ENCODE measurements around the gene ARHGAP24.

Gene ARHGAP24

GRCh38 chr4:85579942-85580341 lies 105.0 kb downstream of the ARHGAP24 start:
- no peak for DNase-seq (ENCODE audit: low read depth, low spot score)
- TF ChIP-seq, protein P1, sequence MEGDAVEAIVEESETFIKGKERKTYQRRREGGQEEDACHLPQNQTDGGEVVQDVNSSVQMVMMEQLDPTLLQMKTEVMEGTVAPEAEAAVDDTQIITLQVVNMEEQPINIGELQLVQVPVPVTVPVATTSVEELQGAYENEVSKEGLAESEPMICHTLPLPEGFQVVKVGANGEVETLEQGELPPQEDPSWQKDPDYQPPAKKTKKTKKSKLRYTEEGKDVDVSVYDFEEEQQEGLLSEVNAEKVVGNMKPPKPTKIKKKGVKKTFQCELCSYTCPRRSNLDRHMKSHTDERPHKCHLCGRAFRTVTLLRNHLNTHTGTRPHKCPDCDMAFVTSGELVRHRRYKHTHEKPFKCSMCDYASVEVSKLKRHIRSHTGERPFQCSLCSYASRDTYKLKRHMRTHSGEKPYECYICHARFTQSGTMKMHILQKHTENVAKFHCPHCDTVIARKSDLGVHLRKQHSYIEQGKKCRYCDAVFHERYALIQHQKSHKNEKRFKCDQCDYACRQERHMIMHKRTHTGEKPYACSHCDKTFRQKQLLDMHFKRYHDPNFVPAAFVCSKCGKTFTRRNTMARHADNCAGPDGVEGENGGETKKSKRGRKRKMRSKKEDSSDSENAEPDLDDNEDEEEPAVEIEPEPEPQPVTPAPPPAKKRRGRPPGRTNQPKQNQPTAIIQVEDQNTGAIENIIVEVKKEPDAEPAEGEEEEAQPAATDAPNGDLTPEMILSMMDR (IDR thresholded peaks at IDR 0.05; ENCODE audit: insufficient read depth, low read length, missing control alignments): no peak
- no peak overlapping the region for H3K4me3 ChIP-seq (ENCODE audit: low read depth, low read length)
- ChIA-PET CTCF (no interaction called here), POLR2A (no interaction called here)

DNA sequence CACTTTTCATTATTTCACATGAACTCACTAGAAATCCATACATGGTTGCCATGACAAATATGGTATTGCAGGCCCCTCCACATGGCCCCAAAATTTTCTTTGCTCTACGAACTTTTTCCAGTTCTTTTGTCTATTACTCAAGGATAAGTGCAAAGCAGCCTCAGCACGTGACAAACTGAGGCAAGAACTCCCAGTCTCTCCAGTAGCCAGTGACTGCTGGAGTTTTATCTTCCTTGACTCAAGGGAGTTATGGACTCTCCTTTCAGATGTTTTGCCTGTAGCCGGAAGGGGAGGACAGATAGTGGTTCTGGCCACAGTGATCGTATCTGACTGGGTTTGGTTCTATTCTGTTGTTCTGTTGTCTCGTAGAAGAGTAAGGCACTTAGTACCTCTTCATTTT lies 105.5 kb downstream of the ARHGAP24 start:
- no peak overlapping the region for H3K4me3 ChIP-seq (ENCODE audit: low read depth, low read length)
- ChIA-PET POLR2A (no interaction called here), CTCF (no interaction called here)
- TF ChIP-seq, protein P1 (IDR thresholded peaks at IDR 0.05; ENCODE audit: insufficient read depth, low read length, missing control alignments): no peak
- no peak for DNase-seq (ENCODE audit: low read depth, low spot score)

- TF ChIP-seq, protein P1 (IDR thresholded peaks at IDR 0.05; ENCODE audit: insufficient read depth, low read length, missing control alignments): no peak
Observed at GRCh38 chr4:85587952-85588351, 113.0 kb downstream of the ARHGAP24 start.

DNA sequence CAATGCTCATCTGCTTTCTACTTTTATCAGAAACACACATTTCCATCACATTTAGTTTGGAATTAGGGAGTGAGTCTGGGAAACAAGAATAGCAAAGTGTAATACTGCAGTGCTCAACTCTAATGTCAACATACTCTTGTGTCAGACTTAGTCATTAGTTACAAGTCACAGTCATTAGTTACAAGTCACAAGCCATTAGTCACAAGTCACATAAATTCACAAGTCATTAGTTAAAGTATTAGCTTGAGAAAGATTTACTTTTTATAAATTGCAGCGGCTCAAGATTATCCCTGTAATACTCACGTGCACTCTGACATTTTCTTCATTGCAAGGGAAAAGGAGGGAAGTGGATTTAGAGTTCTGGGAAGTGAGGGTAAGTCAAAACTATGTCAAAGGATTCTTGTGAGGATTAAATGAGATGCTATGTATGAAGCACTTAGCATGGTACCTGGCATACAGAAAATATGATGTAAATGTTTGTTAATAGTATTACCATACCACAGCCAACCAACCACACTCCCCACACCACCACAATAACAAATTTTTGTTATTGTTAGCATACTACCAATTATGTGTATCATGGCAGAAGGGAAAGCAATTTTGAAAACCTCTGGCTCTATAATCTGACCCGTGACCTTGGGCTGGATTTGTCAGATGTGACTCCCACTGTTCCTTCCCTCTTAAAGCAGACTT lies 116.6 kb downstream of the ARHGAP24 start:
- CTCF ChIA-PET: no interaction called here

More at GRCh38 chr4:85587952-85588351, 113.0 kb downstream of the ARHGAP24 start:
- CTCF ChIA-PET: no interaction called here
- H3K4me3 ChIP-seq (ENCODE audit: low read depth, low read length): no peak overlapping the region
- DNase-seq (ENCODE audit: low read depth, low spot score): no peak
- POLR2A ChIA-PET: no interaction called here

DNA sequence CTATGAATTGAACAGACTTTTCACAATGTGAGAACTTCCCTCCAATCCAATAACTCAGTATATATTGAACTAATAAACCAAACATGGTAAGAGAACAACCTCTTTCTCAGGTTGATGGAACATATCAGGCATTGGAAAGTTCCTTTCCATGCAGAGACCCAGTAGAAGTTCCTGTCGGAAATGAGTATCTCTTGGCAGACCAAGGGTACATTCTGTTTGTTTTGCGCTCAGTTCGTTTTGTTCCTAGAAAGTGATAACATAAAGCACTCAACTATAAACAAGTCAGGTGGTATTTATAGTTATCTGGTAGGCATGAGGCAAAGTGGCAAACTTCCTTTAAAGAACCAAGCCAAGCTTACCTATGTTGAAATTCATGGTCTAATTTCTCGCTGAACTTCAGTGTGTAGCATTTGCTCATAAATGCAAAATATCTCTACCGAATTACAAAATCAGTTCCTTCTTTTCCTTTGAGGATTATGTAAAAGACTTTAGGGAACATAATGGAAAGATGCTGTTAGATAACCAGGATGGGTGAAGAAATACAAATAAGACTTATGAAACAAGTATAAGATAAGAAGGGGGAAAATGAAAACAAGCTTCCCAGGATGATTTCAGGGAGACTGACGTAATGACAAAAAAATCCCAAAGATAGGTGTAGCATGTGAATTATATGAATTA lies 120.3 kb downstream of the ARHGAP24 start:
- POLR2A ChIA-PET: no interaction called here
- no peak for DNase-seq (ENCODE audit: low read depth, low spot score)
- CTCF ChIA-PET: interaction anchor here (1.1 kb wide), 1 partner anchor 10 kb away, joined by 3 read pairs; no protein-coding TSS in a partner anchor
- no peak overlapping the region for H3K4me3 ChIP-seq (ENCODE audit: low read depth, low read length)
- TF ChIP-seq, protein P1 (IDR thresholded peaks at IDR 0.05; ENCODE audit: insufficient read depth, low read length, missing control alignments): no peak

More for the DNA sequence above, 116.6 kb downstream of the ARHGAP24 start:
- no peak overlapping the region for H3K4me3 ChIP-seq (ENCODE audit: low read depth, low read length)
- TF ChIP-seq, protein P1 (IDR thresholded peaks at IDR 0.05; ENCODE audit: insufficient read depth, low read length, missing control alignments): no peak
- POLR2A ChIA-PET: no interaction called here
- DNase-seq (ENCODE audit: low read depth, low spot score): no peak

DNA sequence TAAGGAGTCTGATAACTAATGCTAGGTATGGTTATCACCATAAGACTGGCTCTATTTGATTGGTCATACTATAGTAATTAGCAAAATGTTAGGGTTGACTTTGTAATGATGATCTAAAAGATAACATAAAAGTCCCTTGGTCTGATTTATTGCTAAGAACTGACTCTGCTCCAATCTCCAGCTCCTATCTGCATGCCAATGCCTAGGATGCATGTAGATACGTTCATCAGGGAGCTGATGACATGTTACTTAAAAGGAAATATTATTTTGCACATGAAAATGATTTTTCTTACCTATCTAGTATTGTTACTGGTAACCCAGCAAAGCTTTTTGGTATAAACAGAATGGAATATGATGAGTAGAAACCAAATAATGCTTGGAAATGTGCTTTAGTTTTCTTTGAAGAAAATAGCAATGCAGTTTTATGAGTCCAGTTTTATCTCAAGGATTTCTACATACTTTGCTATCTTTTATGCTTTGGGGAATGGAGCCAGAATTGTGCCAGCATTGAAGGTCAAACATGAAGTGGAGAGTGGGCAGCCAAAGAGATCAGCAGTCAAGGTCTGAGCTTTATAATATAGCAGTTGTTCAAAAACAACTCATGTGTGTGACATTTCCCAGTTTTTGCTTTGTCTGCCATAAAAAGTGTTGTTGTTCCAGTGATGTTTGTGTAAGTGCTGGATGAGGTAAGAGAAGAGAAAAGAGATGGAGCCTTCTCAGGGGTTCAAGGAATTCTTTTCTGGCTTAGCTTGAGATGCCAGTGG lies 121.0 kb downstream of the ARHGAP24 start:
- POLR2A ChIA-PET: no interaction called here
- DNase-seq (ENCODE audit: low read depth, low spot score): no peak
- H3K4me3 ChIP-seq (ENCODE audit: low read depth, low read length): no peak overlapping the region
- CTCF ChIA-PET: interaction anchor here (1.1 kb wide), 1 partner anchor 9 kb away, joined by 3 read pairs; no protein-coding TSS in a partner anchor
- TF ChIP-seq, protein P1 (IDR thresholded peaks at IDR 0.05; ENCODE audit: insufficient read depth, low read length, missing control alignments): no peak

All from AG04449 (cell line).